Measurements from ENCODE around the gene PIPOX. TPM values are rescaled to one million over a fixed set of nuclear protein-coding genes. Genes with fewer than 3 reads are reported as not detected.

Gene PIPOX
- total RNA-seq, 4 donors from 2014 or later = 3.8 to 8.4 (median 5.1) TPM

DNA sequence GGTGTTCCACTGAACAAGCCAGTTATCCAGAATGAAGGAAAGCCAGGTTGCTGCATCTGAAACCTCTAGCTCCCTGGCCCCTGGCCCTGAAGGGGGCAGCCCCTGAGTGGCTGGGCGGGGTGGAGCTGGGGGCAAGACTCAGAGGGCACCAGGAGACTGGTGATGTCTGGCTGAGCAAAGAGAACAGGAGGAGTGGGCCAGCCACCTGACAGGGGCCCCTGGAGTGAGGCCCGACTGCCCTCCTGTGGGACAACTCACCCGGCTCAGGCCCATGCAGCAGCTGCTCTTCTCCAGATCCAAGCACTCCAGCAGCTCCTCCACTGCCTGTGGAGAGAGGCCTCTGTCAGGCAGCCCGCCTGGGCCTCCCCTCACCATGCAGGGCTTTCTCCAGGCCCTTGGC is 60.4 kb downstream of the PIPOX start:
- H3K36me3 ChIP-seq = peaks cover 35 to 100% (median 95%) of the 10 kb centered on the region in 4 donors
- TF ChIP-seq, protein P1, sequence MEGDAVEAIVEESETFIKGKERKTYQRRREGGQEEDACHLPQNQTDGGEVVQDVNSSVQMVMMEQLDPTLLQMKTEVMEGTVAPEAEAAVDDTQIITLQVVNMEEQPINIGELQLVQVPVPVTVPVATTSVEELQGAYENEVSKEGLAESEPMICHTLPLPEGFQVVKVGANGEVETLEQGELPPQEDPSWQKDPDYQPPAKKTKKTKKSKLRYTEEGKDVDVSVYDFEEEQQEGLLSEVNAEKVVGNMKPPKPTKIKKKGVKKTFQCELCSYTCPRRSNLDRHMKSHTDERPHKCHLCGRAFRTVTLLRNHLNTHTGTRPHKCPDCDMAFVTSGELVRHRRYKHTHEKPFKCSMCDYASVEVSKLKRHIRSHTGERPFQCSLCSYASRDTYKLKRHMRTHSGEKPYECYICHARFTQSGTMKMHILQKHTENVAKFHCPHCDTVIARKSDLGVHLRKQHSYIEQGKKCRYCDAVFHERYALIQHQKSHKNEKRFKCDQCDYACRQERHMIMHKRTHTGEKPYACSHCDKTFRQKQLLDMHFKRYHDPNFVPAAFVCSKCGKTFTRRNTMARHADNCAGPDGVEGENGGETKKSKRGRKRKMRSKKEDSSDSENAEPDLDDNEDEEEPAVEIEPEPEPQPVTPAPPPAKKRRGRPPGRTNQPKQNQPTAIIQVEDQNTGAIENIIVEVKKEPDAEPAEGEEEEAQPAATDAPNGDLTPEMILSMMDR (IDR thresholded peaks at IDR 0.05) = no peak
- TF ChIP-seq POLR2AphosphoS5 (IDR thresholded peaks at IDR 0.05) (no peak), POLR2A (IDR thresholded peaks at IDR 0.05; ENCODE audit: low read depth) (no peak), EP300 (IDR thresholded peaks at IDR 0.05) (no peak)
- H3K4me1 ChIP-seq = peaks cover 0 to 9% (median 3%) of the 10 kb centered on the region in 4 donors
- no peak overlapping the region for H3K27ac ChIP-seq (replicated peaks in 1 of 4)
- H3K27me3 ChIP-seq = no peaks in the 10 kb centered on the region
- 100% methylated on average over 1 of the region's 4 CpGs for WGBS
- H3K4me3 ChIP-seq = no peak overlapping the region
- no peaks in the 10 kb centered on the region for H3K9me3 ChIP-seq
- DNase-seq (ENCODE audit: extremely low spot score) = no peak
- intact Hi-C loops (cut with DNase I) = no loop called here

Other genes with a start within 250 kb of the PIPOX start
- 10 to 100 TPM; 15.9 to 48.1 (median 30.3) TPM for gene FAM222B, start 200.4 kb upstream of the PIPOX start, total RNA-seq
- 10 to 100 TPM; 24.5 to 38.0 (median 27.7) TPM for gene ERAL1, start 188.1 kb upstream of the PIPOX start, total RNA-seq
- 10 to 100 TPM; 60.2 to 94.8 (median 86.0) TPM for gene FLOT2, start 145.4 kb upstream of the PIPOX start, total RNA-seq
- gene DHRS13, start 140.1 kb upstream of the PIPOX start, total RNA-seq = 10 to 100 TPM in 1 of 4 donors, 1 to 10 TPM in 3; 3.7 to 14.2 (median 5.9) TPM
- gene PHF12, start 91.6 kb upstream of the PIPOX start, total RNA-seq = 10 to 100 TPM; 27.8 to 44.5 (median 36.7) TPM
- gene SEZ6, start 37.1 kb upstream of the PIPOX start, total RNA-seq = under 1 TPM in 3 of 4 donors, not detected in 1; 0.42 to 0.83 (median 0.52) TPM
- 10 to 100 TPM; 46.7 to 82.7 (median 64.6) TPM for gene MYO18A, start 137.3 kb downstream of the PIPOX start, total RNA-seq
- not detected for gene CRYBA1, start 203.7 kb downstream of the PIPOX start, total RNA-seq